NCI-H226 (cell line): Measurements from ENCODE around the gene LRBA.

ENCODE experiments used
- DNase-seq: peaks from one replicate; pipeline ENCODE4 v3.0.0-alpha.2; 2015

LRBA gene

GRCh38 chr4:150310159-150310895 lies 704.8 kb downstream of the LRBA start:
- DNase-seq = peak; percentile 60

- peak; percentile 58 for DNase-seq
Measured at GRCh38 chr4:150308824-150309472, 706.1 kb downstream of the LRBA start.

- no peak for DNase-seq
Measured at GRCh38 chr4:150306719-150307118, 708.4 kb downstream of the LRBA start.

GRCh38 chr4:150305995-150306394 lies 709.1 kb downstream of the LRBA start:
- peak; percentile 58 for DNase-seq

- DNase-seq = peak; percentile 82
Measured at GRCh38 chr4:150302553-150302952, 712.5 kb downstream of the LRBA start.

GRCh38 chr4:150299816-150300215 lies 715.3 kb downstream of the LRBA start:
- no peak for DNase-seq

- no peak for DNase-seq
Measured at GRCh38 chr4:150297861-150298474, 717.1 kb downstream of the LRBA start.

GRCh38 chr4:150289881-150290280 lies 725.2 kb downstream of the LRBA start:
- DNase-seq = no peak

GRCh38 chr4:150289198-150289597 lies 725.9 kb downstream of the LRBA start:
- DNase-seq = no peak

GRCh38 chr4:150286656-150287055 lies 728.4 kb downstream of the LRBA start:
- DNase-seq = no peak

- DNase-seq = peak; percentile 57
Measured at GRCh38 chr4:150283689-150284088, 731.4 kb downstream of the LRBA start.

- DNase-seq = no peak
Measured at GRCh38 chr4:150280975-150281374, 734.1 kb downstream of the LRBA start.

- peak; percentile 71 for DNase-seq
Measured at GRCh38 chr4:150280081-150280895, 734.8 kb downstream of the LRBA start.

- no peak for DNase-seq
Measured at GRCh38 chr4:150278206-150278605, 736.9 kb downstream of the LRBA start.

GRCh38 chr4:150268444-150268843 lies 746.6 kb downstream of the LRBA start:
- DNase-seq = no peak

- DNase-seq = no peak
Measured at GRCh38 chr4:150265806-150266205, 749.3 kb downstream of the LRBA start.

- DNase-seq = no peak
Measured at GRCh38 chr4:150264595-150265161, 750.4 kb downstream of the LRBA start.

GRCh38 chr4:150262611-150263010 lies 752.5 kb downstream of the LRBA start:
- no peak for DNase-seq

GRCh38 chr4:150261571-150261970 lies 753.5 kb downstream of the LRBA start:
- no peak for DNase-seq

GRCh38 chr4:150259861-150260567 lies 755.1 kb downstream of the LRBA start:
- DNase-seq = no peak

- DNase-seq = no peak
Measured at GRCh38 chr4:150258569-150258968, 756.5 kb downstream of the LRBA start.
